SU-DHL-6 (cell line): Measurements from ENCODE around the gene PPP1R14B.

ENCODE experiments used
- CTCF ChIP-seq: fragments of 200-600 bp; sonication (generic); IDR thresholded peaks from one replicate; pipeline ENCODE4 v1.5.1; 2017; ENCODE audit warnings: antibody characterized with exemption, mild to moderate bottlenecking, low read length, moderate library complexity; ENCODE audit not compliant: insufficient read depth, poor library complexity, severe bottlenecking
- EZH2phosphoT487 ChIP-seq: fragments of 200-600 bp; sonication (generic), shearing (Covaris generic); conservative IDR thresholded peaks from 2 replicates; pipeline ENCODE4 v1.6.1; 2018; ENCODE audit warnings: mild to moderate bottlenecking, antibody characterized with exemption, low read length, moderate library complexity, mixed read lengths

- TF ChIP-seq CTCF (no peak), EZH2phosphoT487 (no peak)
Observed at GRCh38 chr11:64245401-64245796, 1.3 kb downstream of the PPP1R14B start.
